Stomach (tissue), 4 donors: ENCODE measurements around the gene MYH8.

Experiments used
- EP300 ChIP-seq: sonication (generic); formaldehyde crosslinking; IDR thresholded peaks from one replicate; pipeline ENCODE4 v1.6.1; 2017; ENCODE audit warnings: antibody characterized with exemption
- POLR2A ChIP-seq, 4 donors: fragments of 450-650 bp; IDR thresholded peaks; one replicate each; pipeline ENCODE4 v1.6.1; 2016; ENCODE audit warnings: antibody characterized with exemption in 4 of 4, control low read depth in 2 of 4, mild to moderate bottlenecking in 1 of 4, moderate library complexity in 1 of 4

GRCh38 chr17:10460062-10460461 is 38.3 kb upstream of the MYH8 start:
- no peak for TF ChIP-seq EP300
- TF ChIP-seq POLR2A (IDR thresholded peaks at IDR 0.05), result no peak
